GM12878 (cell line): ENCODE measurements around the gene KRTAP4-5. TPM values are rescaled to one million over a fixed set of nuclear protein-coding genes. Genes with fewer than 3 reads are reported as not detected.
"Not testable (repeated sequence)": the region's sequence is repeated elsewhere in the genome, so short reads cannot be mapped to it uniquely, and the experiment has no call there.

Experiments
- ATAC-seq: fragments of 200-7000 bp; cut with Tn5 transposase; 3 replicates; pipeline ENCODE4 v1.9.1; 2020; ENCODE audit warnings: mild to moderate bottlenecking, moderate library complexity
- BruUV-seq: library from RNA; stranded (reverse); fragments of 400-500 nt; replicated peaks from 2 replicates; lab custom pipeline; 2021; lab: Mats Ljungman, UMichigan
- CTCF ChIA-PET: fragments of 300-600 bp; sonication (Branson Sonifier 250); formaldehyde crosslinking; extraction: SDS; loops from one replicate; lab custom pipeline; 2021; ENCODE audit warnings: inconsistent platforms; lab: Yijun Ruan, JAX
- POLR2A ChIA-PET: fragments of 350-600 bp; formaldehyde crosslinking; extraction: SDS; loops from one replicate; lab custom pipeline; 2021; ENCODE audit warnings: inconsistent platforms; lab: Charles Lee
- RAD21 ChIA-PET: fragments of 300-600 bp; sonication (Branson Sonifier 250); formaldehyde crosslinking; loops from one replicate; lab custom pipeline; 2023; ENCODE audit warnings: antibody characterized with exemption; ENCODE audit not compliant: unreplicated experiment; lab: Charles Lee
- SMC1A ChIA-PET: fragments of 300-600 bp; sonication (Branson Sonifier 250); formaldehyde crosslinking; loops from one replicate; lab custom pipeline; 2023; ENCODE audit not compliant: unreplicated experiment, uncharacterized antibody; lab: Charles Lee
- DNase-seq: peaks from one replicate; pipeline ENCODE4 v3.0.0-alpha.2; 2011; ENCODE audit warnings: low read depth, low spot score
- FAIRE-seq: peaks from 3 replicates; lab custom pipeline; 2011; peaks lifted over from hg19 to GRCh38; lab: Jason Lieb, UNC
- H2AFZ ChIP-seq: 2 replicates; pipeline ENCODE4 v1.6.0; 2011; ENCODE audit warnings: low read depth, low read length, control low read depth; ENCODE audit not compliant: control insufficient read depth
- H3K27ac ChIP-seq: 2 replicates; pipeline ENCODE4 v1.5.1; 2011; ENCODE audit warnings: control low read depth; ENCODE audit not compliant: control insufficient read depth, insufficient read depth
- H3K27me3 ChIP-seq, 2 experiments: replicated peaks in 1 of 2; 2 replicates each; pipeline versions ENCODE4 v1.6.0 to v1.6.1; 2011; ENCODE audit warnings: low read length in 1 of 2; ENCODE audit not compliant: control insufficient read depth in 2 of 2, insufficient read depth in 2 of 2
- H3K36me3 ChIP-seq, 2 experiments: 2 replicates each; pipeline ENCODE4 v1.5.1; 2011; ENCODE audit warnings: low read length in 1 of 2; ENCODE audit not compliant: control insufficient read depth in 2 of 2, insufficient read depth in 2 of 2
- H3K4me1 ChIP-seq: 2 replicates; pipeline ENCODE4 v1.6.1; 2011; ENCODE audit warnings: mild to moderate bottlenecking, low read length, moderate library complexity, mixed read lengths; ENCODE audit not compliant: control insufficient read depth, insufficient read depth
- H3K4me2 ChIP-seq: 2 replicates; pipeline ENCODE4 v1.6.0; 2011; ENCODE audit warnings: control low read depth; ENCODE audit not compliant: control insufficient read depth, insufficient read depth
- H3K4me3 ChIP-seq: fragments of 200-600 bp; sonication (generic); 2 replicates; pipeline ENCODE4 v1.5.1; 2016
- H3K79me2 ChIP-seq: 2 replicates; pipeline ENCODE4 v1.6.0; 2011; ENCODE audit warnings: low read length; ENCODE audit not compliant: control insufficient read depth, insufficient read depth
- H3K9ac ChIP-seq: 2 replicates; pipeline ENCODE4 v1.8.0; 2011; ENCODE audit warnings: low read length, control low read depth, mixed read lengths; ENCODE audit not compliant: control insufficient read depth, insufficient read depth
- H3K9me3 ChIP-seq: replicated peaks from 3 replicates; pipeline ENCODE4 v1.5.1; 2011; ENCODE audit warnings: mild to moderate bottlenecking, low read length; ENCODE audit not compliant: control insufficient read depth, insufficient read depth
- H4K20me1 ChIP-seq: 2 replicates; pipeline ENCODE4 v1.6.0; 2011; ENCODE audit not compliant: control insufficient read depth, insufficient read depth
- WGBS: methylation state at CpG from one replicate; pipeline ENCODE4 v1.1.6; 2016; ENCODE audit warnings: low lambda C conversion rate; ENCODE audit not compliant: insufficient replicate concordance, insufficient coverage; ENCODE audit errors: missing lambda C conversion rate; 5-methylcytosine and 5-hydroxymethylcytosine counted together
- in situ Hi-C: fragments of 300-500 bp; cut with MboI; formaldehyde crosslinking; loops from 9 replicates; pipeline ENCODE4 v1.14.3; 2018; ENCODE audit warnings: mixed read lengths
- intact Hi-C: fragments of 100-400 bp; cut with micrococcal nuclease; formaldehyde crosslinking; loops from one replicate; pipeline ENCODE4 v1.14.2; 2022; ENCODE audit not compliant: unreplicated experiment
- polyA plus RNA-seq, 11 experiments: library from polyadenylated mRNA; depleted of rRNA in 4 of 11; unstranded in 6 of 11; stranded (reverse) in 5 of 11; fragments of >200 nt; fragmentation: Nextera tagmentation in 4 of 11; fragmentation: Illumina TruSeq in 1 of 11; extraction: Ambion mirVana in 4 of 11; extraction: Trizol in 1 of 11; gene quantifications; 1 replicate in 1 of 11; 2 replicates in 10 of 11; pipeline versions ENCODE4 v1.2.1 to v1.2.3, GENCODE V29; 2011 to 2016; ENCODE audit warnings: inconsistent platforms in 2 of 11, missing spikeins in 2 of 11, low read depth in 1 of 11
- small RNA-seq: library from RNA; depleted of rRNA; stranded (forward); fragments of <200 nt; gene quantifications from one replicate; pipeline ENCODE3, GENCODE V24; 2014
- total RNA-seq, 4 experiments: library from RNA; depleted of rRNA in 3 of 4; stranded (reverse); fragments of >200 nt in 3 of 4; fragmentation: Illumina TruSeq in 1 of 4; extraction: Trizol in 1 of 4; gene quantifications; 2 replicates each; pipeline versions ENCODE4 v1.2.1 to v1.2.3, GENCODE V29; 2013 to 2021

The KRTAP4-5 gene
- total and polyA plus RNA-seq, 10 of the 15 experiments (the other 5 are each of a cell fraction or from before 2014, with no cell fraction given): not detected

DNA sequence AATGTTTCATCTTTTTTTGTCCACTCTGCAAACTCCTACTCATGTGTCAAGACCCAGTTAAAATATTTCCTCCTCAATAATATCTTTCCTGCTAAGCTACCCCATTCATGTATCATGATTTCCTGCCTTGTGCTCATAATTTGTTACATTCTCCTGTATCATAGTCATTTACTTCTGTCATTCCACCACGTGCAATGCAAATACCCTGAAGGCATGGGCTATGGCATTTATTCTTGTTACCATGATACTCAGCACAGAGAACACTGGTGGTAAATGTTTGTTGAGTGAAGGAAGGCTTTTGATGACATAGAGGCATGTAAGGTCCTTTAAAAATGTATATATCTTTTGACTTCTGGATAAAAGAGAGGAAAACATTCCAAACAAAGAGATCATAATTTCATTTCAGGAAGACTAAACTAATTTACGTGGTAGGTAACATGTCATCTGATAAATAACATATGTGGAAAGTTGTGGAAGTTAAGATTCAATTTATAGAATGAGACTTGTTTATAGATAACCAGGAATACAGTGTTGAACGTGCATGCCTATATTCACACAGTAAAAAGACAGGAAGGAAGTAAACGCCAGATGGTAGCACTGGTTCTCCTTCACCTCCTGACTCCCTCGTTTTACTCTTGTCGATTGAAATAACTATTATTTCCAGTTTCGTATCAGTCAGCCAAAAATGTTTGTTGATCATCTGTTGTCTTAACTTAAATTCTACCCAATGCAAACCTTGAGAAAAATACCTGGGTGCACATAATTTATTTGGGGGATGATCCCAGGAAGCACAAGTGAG lies 49.7 kb downstream of the KRTAP4-5 start:
- RAD21 ChIA-PET, BruUV-seq, H3K36me3 ChIP-seq, POLR2A ChIA-PET, H3K9me3 ChIP-seq, H3K4me2 ChIP-seq, H4K20me1 ChIP-seq, H3K27me3 ChIP-seq, CTCF ChIA-PET, H3K9ac ChIP-seq, H3K4me1 ChIP-seq, H3K27ac ChIP-seq, ATAC-seq, H3K4me3 ChIP-seq, H3K79me2 ChIP-seq, H2AFZ ChIP-seq, in situ Hi-C loops, SMC1A ChIA-PET, intact Hi-C loops, FAIRE-seq, DNase-seq: not testable (repeated sequence)
- 0% methylated on average over 7 of the region's 7 CpGs for WGBS

Small RNAs within 50 kb of the gene (small RNA-seq; reads per million reads assigned to genes)
- gene KRTAP4-17P: not detected

Other genes with a start within 250 kb of the KRTAP4-5 start
Only the 7 nearest of the 40 such genes appear.
- not detected in 2 replicates for gene KRTAP4-11, start 31.5 kb downstream of the KRTAP4-5 start, total RNA-seq (2014; rRNA removed)
- gene KRTAP4-11, start 31.5 kb downstream of the KRTAP4-5 start, total RNA-seq (2014; rRNA removed; fragmentation: Illumina TruSeq; extraction: Trizol): not detected in 2 replicates
- not detected in 2 replicates for gene KRTAP4-11, start 31.5 kb downstream of the KRTAP4-5 start, total RNA-seq (2021)
- not detected in 2 replicates for gene KRTAP4-11, start 31.5 kb downstream of the KRTAP4-5 start, polyA plus RNA-seq (2011; rRNA removed)
- not detected in 2 replicates for gene KRTAP4-11, start 31.5 kb downstream of the KRTAP4-5 start, polyA plus RNA-seq (2014; fragmentation: Illumina TruSeq; extraction: Trizol)
- gene KRTAP4-11, start 31.5 kb downstream of the KRTAP4-5 start, polyA plus RNA-seq (2014; fragmentation: Nextera tagmentation; extraction: Ambion mirVana): not detected
- not detected in 2 replicates for gene KRTAP4-11, start 31.5 kb downstream of the KRTAP4-5 start, polyA plus RNA-seq (2014; rRNA removed)
- not detected for gene KRTAP4-11, start 31.5 kb downstream of the KRTAP4-5 start, polyA plus RNA-seq (2016; fragmentation: Nextera tagmentation; extraction: Ambion mirVana)
- gene KRTAP4-12, start 25.6 kb downstream of the KRTAP4-5 start, total RNA-seq (2014; rRNA removed): not detected in 2 replicates
- not detected in 2 replicates for gene KRTAP4-12, start 25.6 kb downstream of the KRTAP4-5 start, total RNA-seq (2014; rRNA removed; fragmentation: Illumina TruSeq; extraction: Trizol)
- not detected in 2 replicates for gene KRTAP4-12, start 25.6 kb downstream of the KRTAP4-5 start, total RNA-seq (2021)
- not detected in 2 replicates for gene KRTAP4-12, start 25.6 kb downstream of the KRTAP4-5 start, polyA plus RNA-seq (2011; rRNA removed)
- not detected in 2 replicates for gene KRTAP4-12, start 25.6 kb downstream of the KRTAP4-5 start, polyA plus RNA-seq (2014; fragmentation: Illumina TruSeq; extraction: Trizol)
- not detected for gene KRTAP4-12, start 25.6 kb downstream of the KRTAP4-5 start, polyA plus RNA-seq (2014; fragmentation: Nextera tagmentation; extraction: Ambion mirVana)
- not detected in 2 replicates for gene KRTAP4-12, start 25.6 kb downstream of the KRTAP4-5 start, polyA plus RNA-seq (2014; rRNA removed)
- gene KRTAP4-12, start 25.6 kb downstream of the KRTAP4-5 start, polyA plus RNA-seq (2016; fragmentation: Nextera tagmentation; extraction: Ambion mirVana): not detected
- not detected in 2 replicates for gene KRTAP4-6, start 9.3 kb downstream of the KRTAP4-5 start, total RNA-seq (2014; rRNA removed)
- not detected in 2 replicates for gene KRTAP4-6, start 9.3 kb downstream of the KRTAP4-5 start, total RNA-seq (2014; rRNA removed; fragmentation: Illumina TruSeq; extraction: Trizol)
- not detected in 2 replicates for gene KRTAP4-6, start 9.3 kb downstream of the KRTAP4-5 start, total RNA-seq (2021)
- gene KRTAP4-6, start 9.3 kb downstream of the KRTAP4-5 start, polyA plus RNA-seq (2011; rRNA removed): not detected in 2 replicates
- gene KRTAP4-6, start 9.3 kb downstream of the KRTAP4-5 start, polyA plus RNA-seq (2014; fragmentation: Illumina TruSeq; extraction: Trizol): not detected in 2 replicates
- gene KRTAP4-6, start 9.3 kb downstream of the KRTAP4-5 start, polyA plus RNA-seq (2014; fragmentation: Nextera tagmentation; extraction: Ambion mirVana): not detected
- not detected in 2 replicates for gene KRTAP4-6, start 9.3 kb downstream of the KRTAP4-5 start, polyA plus RNA-seq (2014; rRNA removed)
- gene KRTAP4-6, start 9.3 kb downstream of the KRTAP4-5 start, polyA plus RNA-seq (2016; fragmentation: Nextera tagmentation; extraction: Ambion mirVana): not detected
- not detected in 2 replicates for gene KRTAP4-4, start 10.9 kb upstream of the KRTAP4-5 start, total RNA-seq (2014; rRNA removed)
- not detected in 2 replicates for gene KRTAP4-4, start 10.9 kb upstream of the KRTAP4-5 start, total RNA-seq (2014; rRNA removed; fragmentation: Illumina TruSeq; extraction: Trizol)
- gene KRTAP4-4, start 10.9 kb upstream of the KRTAP4-5 start, total RNA-seq (2021): not detected in 2 replicates
- not detected in 2 replicates for gene KRTAP4-4, start 10.9 kb upstream of the KRTAP4-5 start, polyA plus RNA-seq (2011; rRNA removed)
- not detected in 2 replicates for gene KRTAP4-4, start 10.9 kb upstream of the KRTAP4-5 start, polyA plus RNA-seq (2014; fragmentation: Illumina TruSeq; extraction: Trizol)
- gene KRTAP4-4, start 10.9 kb upstream of the KRTAP4-5 start, polyA plus RNA-seq (2014; fragmentation: Nextera tagmentation; extraction: Ambion mirVana): not detected
- not detected in 2 replicates for gene KRTAP4-4, start 10.9 kb upstream of the KRTAP4-5 start, polyA plus RNA-seq (2014; rRNA removed)
- gene KRTAP4-4, start 10.9 kb upstream of the KRTAP4-5 start, polyA plus RNA-seq (2016; fragmentation: Nextera tagmentation; extraction: Ambion mirVana): not detected
- gene KRTAP4-3, start 18.4 kb upstream of the KRTAP4-5 start, total RNA-seq (2014; rRNA removed): not detected in 2 replicates
- gene KRTAP4-3, start 18.4 kb upstream of the KRTAP4-5 start, total RNA-seq (2014; rRNA removed; fragmentation: Illumina TruSeq; extraction: Trizol): not detected in 2 replicates
- not detected in 2 replicates for gene KRTAP4-3, start 18.4 kb upstream of the KRTAP4-5 start, total RNA-seq (2021)
- gene KRTAP4-3, start 18.4 kb upstream of the KRTAP4-5 start, polyA plus RNA-seq (2011; rRNA removed): not detected in 2 replicates
- gene KRTAP4-3, start 18.4 kb upstream of the KRTAP4-5 start, polyA plus RNA-seq (2014; fragmentation: Illumina TruSeq; extraction: Trizol): not detected in 2 replicates
- not detected for gene KRTAP4-3, start 18.4 kb upstream of the KRTAP4-5 start, polyA plus RNA-seq (2014; fragmentation: Nextera tagmentation; extraction: Ambion mirVana)
- not detected in 2 replicates for gene KRTAP4-3, start 18.4 kb upstream of the KRTAP4-5 start, polyA plus RNA-seq (2014; rRNA removed)
- not detected for gene KRTAP4-3, start 18.4 kb upstream of the KRTAP4-5 start, polyA plus RNA-seq (2016; fragmentation: Nextera tagmentation; extraction: Ambion mirVana)
- gene KRTAP4-2, start 28.4 kb upstream of the KRTAP4-5 start, total RNA-seq (2014; rRNA removed): not detected in 2 replicates
- not detected in 2 replicates for gene KRTAP4-2, start 28.4 kb upstream of the KRTAP4-5 start, total RNA-seq (2014; rRNA removed; fragmentation: Illumina TruSeq; extraction: Trizol)
- not detected in 2 replicates for gene KRTAP4-2, start 28.4 kb upstream of the KRTAP4-5 start, total RNA-seq (2021)
- not detected in 2 replicates for gene KRTAP4-2, start 28.4 kb upstream of the KRTAP4-5 start, polyA plus RNA-seq (2011; rRNA removed)
- not detected in 2 replicates for gene KRTAP4-2, start 28.4 kb upstream of the KRTAP4-5 start, polyA plus RNA-seq (2014; fragmentation: Illumina TruSeq; extraction: Trizol)
- not detected for gene KRTAP4-2, start 28.4 kb upstream of the KRTAP4-5 start, polyA plus RNA-seq (2014; fragmentation: Nextera tagmentation; extraction: Ambion mirVana)
- not detected in 2 replicates for gene KRTAP4-2, start 28.4 kb upstream of the KRTAP4-5 start, polyA plus RNA-seq (2014; rRNA removed)
- gene KRTAP4-2, start 28.4 kb upstream of the KRTAP4-5 start, polyA plus RNA-seq (2016; fragmentation: Nextera tagmentation; extraction: Ambion mirVana): not detected
- not detected in 2 replicates for gene KRTAP4-1, start 35.1 kb upstream of the KRTAP4-5 start, total RNA-seq (2014; rRNA removed)
- not detected in 2 replicates for gene KRTAP4-1, start 35.1 kb upstream of the KRTAP4-5 start, total RNA-seq (2014; rRNA removed; fragmentation: Illumina TruSeq; extraction: Trizol)
- gene KRTAP4-1, start 35.1 kb upstream of the KRTAP4-5 start, total RNA-seq (2021): not detected in 2 replicates
- not detected in 2 replicates for gene KRTAP4-1, start 35.1 kb upstream of the KRTAP4-5 start, polyA plus RNA-seq (2011; rRNA removed)
- gene KRTAP4-1, start 35.1 kb upstream of the KRTAP4-5 start, polyA plus RNA-seq (2014; fragmentation: Illumina TruSeq; extraction: Trizol): not detected in 2 replicates
- not detected for gene KRTAP4-1, start 35.1 kb upstream of the KRTAP4-5 start, polyA plus RNA-seq (2014; fragmentation: Nextera tagmentation; extraction: Ambion mirVana)
- gene KRTAP4-1, start 35.1 kb upstream of the KRTAP4-5 start, polyA plus RNA-seq (2014; rRNA removed): not detected in 2 replicates
- not detected for gene KRTAP4-1, start 35.1 kb upstream of the KRTAP4-5 start, polyA plus RNA-seq (2016; fragmentation: Nextera tagmentation; extraction: Ambion mirVana)